Lung microvascular endothelial cell (primary cell): ENCODE measurements around the gene PACRGL. TPM values are rescaled to one million over a fixed set of nuclear protein-coding genes. Genes with fewer than 3 reads are reported as not detected.

Source experiments
- DNase-seq, 2 donors: peaks; one replicate each; pipeline versions ENCODE4 v3.0.0 to v3.0.0-alpha.2; 2010; ENCODE audit warnings: low read depth in 2 of 2
- total RNA-seq: library from RNA; depleted of rRNA; stranded (reverse); fragments of >200 nt; gene quantifications from 2 replicates; pipeline ENCODE4 v1.2.1, GENCODE V29; 2014

PACRGL gene
- 10.2 and 11.7 TPM in 2 replicates for total RNA-seq

DNA sequence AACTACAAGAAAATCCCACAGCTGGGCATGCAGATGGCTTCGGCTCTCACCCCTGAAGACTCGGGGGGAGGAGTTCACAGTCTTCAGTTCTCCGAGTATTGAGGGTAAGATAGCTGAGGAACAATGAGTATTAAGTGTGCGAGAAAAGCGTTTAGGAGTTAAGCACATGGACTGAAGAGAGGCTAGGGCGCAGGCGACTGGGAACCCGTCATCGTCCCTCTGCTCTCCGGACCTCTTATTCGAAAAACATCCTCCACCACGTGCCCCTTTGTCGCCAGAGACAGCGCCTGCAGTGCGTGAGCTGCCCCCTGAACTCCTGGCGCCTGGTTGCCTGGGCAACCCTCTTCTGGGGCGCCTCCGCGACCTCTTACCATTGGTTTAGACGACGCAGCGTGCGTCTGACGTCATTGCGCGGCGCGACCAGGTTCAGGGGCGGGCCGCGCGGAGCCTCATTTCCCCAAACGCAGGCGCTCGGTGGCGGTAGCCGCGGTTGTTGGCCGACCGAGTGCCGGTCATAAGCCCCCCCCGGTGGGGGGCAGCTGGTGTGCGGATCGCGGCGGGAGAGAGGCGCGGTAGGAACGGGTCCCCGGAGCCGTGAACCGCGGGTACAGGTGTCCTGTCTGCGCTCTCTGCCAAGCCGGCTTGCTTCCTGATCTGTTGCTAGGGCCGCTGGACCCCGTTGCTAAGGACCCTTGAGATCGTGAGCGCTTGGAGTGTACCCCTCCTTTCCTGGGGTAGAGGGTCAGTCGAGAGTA, at the start of gene PACRGL:
TSS of gene PACRGL (plus strand) at position 452 of the 755 bp plus-strand sequence. CDS start 4,024 bp downstream, outside the sequence.
- DNase-seq = peak; percentile 95

GRCh38 chr4:20652226-20652885, 47.9 kb upstream of the PACRGL start:
- DNase-seq = no peak

DNA sequence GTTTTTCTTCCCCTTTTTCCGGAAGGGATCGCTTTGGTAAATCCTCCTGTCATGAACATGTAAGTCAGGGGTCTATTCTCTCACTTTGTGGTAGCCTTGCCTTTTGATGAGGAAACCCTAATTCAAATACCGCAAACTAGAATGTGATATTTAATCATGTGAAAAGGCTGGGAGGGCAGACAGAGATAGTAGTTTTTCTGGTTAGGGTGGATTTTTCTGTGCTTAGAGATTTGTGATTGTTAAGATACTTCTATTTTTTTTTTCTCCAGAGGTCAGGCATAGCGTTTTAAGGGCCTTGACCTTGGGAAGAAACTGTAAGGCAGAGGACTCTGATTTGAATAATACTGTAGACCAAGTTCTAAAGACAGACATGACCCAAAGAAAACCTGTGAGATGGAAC, 41.8 kb upstream of the PACRGL start:
- DNase-seq = no peak

DNA sequence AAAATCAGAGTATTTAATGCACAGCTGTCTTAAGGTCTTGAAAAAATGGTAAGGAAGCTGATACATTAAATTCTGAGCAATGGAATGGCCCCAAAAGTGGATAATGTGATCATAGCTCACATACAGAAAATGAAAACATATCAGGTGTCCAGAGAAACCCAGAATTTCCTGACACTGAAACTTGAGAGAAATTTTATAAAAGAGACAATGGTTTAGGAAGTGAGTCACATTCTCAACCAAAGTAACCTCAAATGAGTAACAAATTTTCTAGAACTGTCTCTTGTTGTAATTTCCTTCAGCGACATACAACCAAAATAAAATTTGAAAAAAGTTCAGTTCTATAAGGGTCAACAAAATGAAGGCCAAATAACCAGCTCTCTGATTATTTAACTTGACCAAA, 37.4 kb upstream of the PACRGL start:
- peak in 1 of 2 donors; percentile 87 for DNase-seq

- DNase-seq = no peak
Measured at GRCh38 chr4:20666012-20666860, 34.0 kb upstream of the PACRGL start.

DNA sequence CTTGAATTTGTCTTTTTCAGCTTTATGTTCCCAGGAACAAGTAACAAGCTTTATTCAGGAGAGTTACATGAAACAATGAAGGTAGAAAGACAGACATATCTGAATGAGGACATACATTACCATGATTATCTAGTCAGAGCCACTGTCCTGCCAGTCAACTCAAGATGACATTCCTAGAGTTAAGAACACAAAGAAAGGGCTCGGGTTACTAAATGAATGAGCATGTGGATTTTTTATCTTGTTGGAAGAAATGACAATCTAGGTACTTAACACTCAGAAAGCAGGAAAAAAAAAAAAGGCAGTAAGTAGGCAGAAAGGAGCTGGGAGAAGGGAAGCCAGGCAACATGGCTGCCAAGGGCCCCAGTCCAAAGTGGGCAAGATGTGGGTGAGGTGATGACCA, 28.0 kb upstream of the PACRGL start:
- no peak for DNase-seq

DNA sequence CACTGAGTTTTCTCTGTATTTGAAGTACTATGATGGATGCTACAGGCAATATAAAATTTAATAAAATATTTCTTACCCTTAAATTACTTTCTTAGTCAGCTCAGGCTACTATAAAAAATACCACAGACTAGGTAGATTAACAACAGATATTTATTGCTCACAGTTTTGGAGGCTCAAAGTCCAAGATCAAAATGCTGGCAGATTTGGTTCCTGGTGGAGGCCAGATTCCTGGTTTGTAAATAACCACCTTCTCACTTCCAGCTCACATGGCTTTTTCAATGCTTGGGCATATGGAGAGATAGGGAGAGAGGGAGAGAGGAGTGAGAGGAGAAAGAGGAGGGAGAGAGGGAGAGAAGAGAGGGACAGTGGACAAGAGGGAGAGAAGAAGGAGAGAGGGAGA, 24.5 kb upstream of the PACRGL start:
- DNase-seq = no peak

DNA sequence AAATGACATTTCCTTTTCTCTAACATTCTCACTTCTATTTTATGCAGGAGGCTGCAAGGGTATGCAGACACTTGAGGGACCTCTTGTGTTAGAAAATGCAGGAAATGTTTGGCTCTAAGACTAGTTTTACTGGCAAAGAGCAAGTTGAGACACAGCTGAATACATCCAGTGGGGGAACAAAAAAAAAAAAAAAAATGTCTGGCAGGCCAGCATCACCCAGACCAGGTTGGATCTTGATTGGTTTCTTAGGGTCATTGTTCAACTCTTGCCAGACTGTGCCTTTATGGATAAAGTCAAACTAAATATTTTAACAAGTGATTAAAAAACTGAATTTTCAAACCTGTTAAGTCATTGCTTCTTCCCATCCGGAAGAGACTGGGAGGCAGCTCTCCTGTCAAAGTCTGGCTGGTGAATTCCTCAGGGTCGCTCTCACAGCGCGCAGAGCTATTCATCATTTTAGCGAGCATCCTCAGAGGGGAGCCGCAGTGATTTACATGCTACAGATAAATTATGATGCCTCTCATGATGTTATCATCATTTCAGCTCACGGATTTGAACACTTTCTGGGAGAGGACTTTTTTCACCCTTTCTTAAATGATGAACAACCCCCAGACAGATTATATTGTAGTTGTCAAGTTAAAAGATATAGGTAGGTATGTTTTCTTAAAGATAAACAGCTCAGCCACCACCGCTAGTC, 23.6 kb upstream of the PACRGL start:
- no peak for DNase-seq

DNA sequence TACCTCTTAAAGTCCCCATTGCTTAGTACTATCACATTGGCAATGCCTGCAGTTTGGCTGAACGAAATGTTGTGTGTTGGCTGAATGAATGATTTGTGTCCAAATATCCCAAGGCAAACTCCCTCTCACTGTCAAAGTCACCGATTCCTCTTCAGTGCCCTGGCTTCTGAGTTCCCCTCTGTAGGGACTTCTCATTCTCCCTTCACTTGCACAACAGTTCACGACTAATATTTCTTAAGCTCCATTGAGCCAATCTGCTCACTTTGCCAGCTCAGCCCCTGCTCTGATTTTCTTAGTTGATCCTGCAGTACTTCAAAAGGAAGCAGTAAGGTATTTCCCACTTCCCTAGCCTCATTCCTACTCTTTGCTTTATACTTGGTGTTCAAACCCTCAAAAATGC, 21.9 kb upstream of the PACRGL start:
- no peak for DNase-seq

GRCh38 chr4:20679951-20680350, 20.3 kb upstream of the PACRGL start:
- no peak for DNase-seq

DNA sequence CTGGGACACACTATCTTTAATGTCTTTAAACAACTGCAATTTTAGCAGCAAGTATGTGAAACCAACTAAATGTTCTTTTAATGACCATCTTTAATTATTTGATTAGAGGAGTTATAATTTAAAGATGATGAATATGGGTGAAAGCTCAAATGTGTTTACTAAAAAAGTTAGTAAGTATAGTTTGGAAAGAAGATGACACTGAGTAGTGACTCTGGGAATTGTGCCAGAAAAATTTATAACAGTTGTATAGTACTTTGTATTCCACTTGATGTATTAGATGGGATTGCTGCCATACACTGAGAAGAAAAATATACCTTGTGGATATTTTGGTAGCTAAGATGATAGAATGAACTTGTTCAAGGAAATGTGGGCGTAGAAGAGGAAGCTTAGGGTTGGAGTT, 19.5 kb upstream of the PACRGL start:
- DNase-seq = no peak

DNA sequence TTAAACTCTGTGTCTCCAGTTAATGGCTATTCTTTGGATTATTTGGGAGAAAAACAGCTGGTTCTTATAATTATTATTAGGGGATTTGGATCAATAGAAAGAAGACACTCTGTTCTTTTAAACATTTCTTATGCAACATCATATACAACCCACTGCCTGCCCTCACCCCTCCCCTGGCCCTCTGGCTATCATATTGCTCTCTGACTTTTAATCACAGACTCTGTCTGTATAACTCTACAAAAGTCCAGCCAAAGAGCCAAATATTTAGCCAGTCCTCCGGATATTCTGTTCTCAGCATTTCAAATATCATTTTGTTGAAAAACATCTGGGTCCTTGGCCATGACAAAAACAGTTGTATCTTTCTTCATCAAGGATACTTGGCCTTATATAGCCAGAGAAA, 19.0 kb upstream of the PACRGL start:
- no peak for DNase-seq

- no peak for DNase-seq
Measured at GRCh38 chr4:20682853-20683252, 17.4 kb upstream of the PACRGL start.

- no peak for DNase-seq
Measured at GRCh38 chr4:20683766-20684165, 16.5 kb upstream of the PACRGL start.

DNA sequence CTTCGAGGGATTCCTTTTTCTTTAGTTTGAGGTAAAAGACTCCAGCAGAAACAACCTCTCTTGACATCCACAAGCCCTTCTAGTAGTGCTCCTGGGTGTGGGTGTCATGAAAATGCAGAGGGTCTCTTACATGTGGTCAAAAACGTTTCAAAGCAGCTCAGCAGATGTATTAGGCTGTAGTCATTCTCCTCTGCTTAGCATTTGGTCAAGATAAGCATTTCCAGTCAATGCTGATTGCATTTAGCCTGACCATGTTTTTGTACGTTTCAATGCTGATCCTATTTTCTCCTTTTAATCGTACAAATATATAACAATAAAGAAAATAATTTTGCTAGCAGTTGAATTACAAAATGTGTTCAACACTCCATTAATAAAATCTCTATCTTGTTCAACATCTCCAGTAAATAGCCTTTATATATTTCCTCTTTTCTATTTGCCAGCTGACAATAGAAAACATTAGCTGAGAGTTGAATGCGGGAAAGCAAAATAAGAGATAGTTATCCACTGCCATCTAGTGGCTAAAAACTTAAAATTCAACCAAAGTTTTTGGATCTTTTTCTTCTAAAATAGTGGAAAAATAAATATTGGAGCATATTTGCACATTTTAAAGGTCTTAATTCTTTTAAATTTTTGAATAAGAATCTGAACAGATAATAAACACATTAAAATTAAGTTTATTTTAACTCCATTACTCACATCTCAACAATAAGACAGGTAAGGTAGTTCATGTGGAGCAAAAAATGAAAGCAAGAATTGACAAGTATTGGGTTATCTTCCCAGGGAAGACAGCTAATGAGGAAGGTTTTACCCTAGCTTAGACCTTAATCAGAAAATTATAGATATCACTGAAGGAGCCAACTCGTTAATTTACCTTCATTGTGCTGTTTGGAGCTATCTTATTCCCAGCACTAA, 15.2 kb upstream of the PACRGL start:
- peak; percentile 30 to 40 for DNase-seq

DNA sequence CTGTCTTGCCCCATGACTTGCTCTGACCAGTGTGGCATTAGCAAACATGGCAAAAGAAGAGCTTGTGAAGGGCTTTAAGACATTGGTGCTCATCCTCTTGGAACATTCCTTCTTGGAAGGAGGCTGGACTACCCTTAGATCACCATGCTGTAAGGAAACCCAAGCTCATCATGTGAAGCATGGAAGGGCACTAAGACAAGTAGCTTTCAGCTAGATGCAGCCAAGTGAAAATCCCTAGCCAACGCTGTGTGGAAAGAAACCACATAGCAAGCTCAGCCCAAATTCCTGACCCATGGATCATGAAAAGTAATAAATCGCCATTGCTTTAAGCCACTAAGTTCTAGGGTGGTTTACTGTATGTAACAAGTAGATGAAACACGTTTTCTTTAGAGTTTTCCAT, 12.4 kb upstream of the PACRGL start:
- DNase-seq = no peak

DNA sequence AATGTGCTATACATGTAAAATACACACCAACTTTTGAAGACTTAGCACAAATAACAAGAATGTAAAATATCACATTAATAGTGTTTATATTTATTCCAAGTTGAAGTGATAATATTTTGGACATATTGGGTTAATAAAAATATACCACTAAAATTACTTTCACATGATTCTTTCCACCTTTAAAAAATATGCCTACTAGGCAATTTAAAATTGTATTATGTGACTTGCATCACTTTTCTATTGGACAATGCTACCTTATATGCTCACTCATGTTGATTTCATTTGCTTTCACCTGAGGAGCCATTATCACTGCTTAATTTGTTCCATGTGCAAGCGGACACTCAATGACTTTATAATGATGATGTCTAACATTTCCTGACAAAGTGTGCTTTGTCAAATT, 3.4 kb upstream of the PACRGL start:
- no peak for DNase-seq

GRCh38 chr4:20698382-20698781, 1.9 kb upstream of the PACRGL start:
- no peak for DNase-seq

- DNase-seq = no peak
Measured at GRCh38 chr4:20698820-20699219, 1.4 kb upstream of the PACRGL start.

- DNase-seq = no peak
Measured at GRCh38 chr4:20711335-20711734, 11.1 kb downstream of the PACRGL start.

- DNase-seq = peak in 1 of 2 donors; percentile 3
Measured at GRCh38 chr4:20723019-20723418, 22.8 kb downstream of the PACRGL start.
